Activated T-helper 2 cell treated with anti-CD3 and anti-CD28 coated beads, Interferon-gamma antibody, Interleukin-2, Interleukin-4, amounts not matched to agents 10 μg/mL and 5 μg/mL and 100 μg/mL, durations not matched to agents 14 hours and 24 hours and 36 hours (primary cell): Measurements from ENCODE around the gene SLC35A2. TPM values are rescaled to one million over a fixed set of nuclear protein-coding genes. Genes with fewer than 3 reads are reported as not detected.
A peak's percentile ranks its signal among the peaks of the same experiment; 100 is the strongest.
"Not testable (repeated sequence)": the region's sequence is repeated elsewhere in the genome, so short reads cannot be mapped to it uniquely, and the experiment has no call there.

ENCODE experiments used
- DNase-seq: peaks from one replicate; pipeline ENCODE4 v3.0.0; 2021; ENCODE audit warnings: low spot score
- H3K27ac Mint-ChIP-seq: one replicate; pipeline ENCODE4 v1.8.0; 2021; ENCODE audit warnings: mixed read lengths
- H3K27me3 Mint-ChIP-seq: one replicate; pipeline ENCODE4 v1.8.0; 2021; ENCODE audit warnings: low read depth, mixed read lengths
- H3K36me3 Mint-ChIP-seq: one replicate; pipeline ENCODE4 v1.8.0; 2021; ENCODE audit warnings: low read depth, mixed read lengths
- H3K4me1 Mint-ChIP-seq: one replicate; pipeline ENCODE4 v1.8.0; 2021; ENCODE audit warnings: low read depth, mixed read lengths
- H3K4me3 Mint-ChIP-seq: one replicate; pipeline ENCODE4 v1.8.0; 2021; ENCODE audit warnings: low read depth, mild to moderate bottlenecking, moderate library complexity, mixed read lengths
- H3K9me3 Mint-ChIP-seq: one replicate; pipeline ENCODE4 v1.8.0; 2021; ENCODE audit warnings: mixed read lengths
- intact Hi-C: fragments of 100-400 bp; cut with micrococcal nuclease; formaldehyde crosslinking; loops from one replicate; pipeline ENCODE4 v1.15.1; 2023
- total RNA-seq: library from RNA; stranded (reverse); gene quantifications from 2 replicates; pipeline ENCODE4 v1.2.3, GENCODE V29; 2022

SLC35A2 gene
- total RNA-seq, 1 donor from 2014 or later, result 21.9 TPM

GRCh38 chrX:48893556-48894348 lies 17.7 kb downstream of the SLC35A2 start:
- DNase-seq, result no peak
- Mint-ChIP-seq H3K9me3 (no peaks in the 10 kb centered on the region), H3K27ac (no peak overlapping the region), H3K4me3 (no peak overlapping the region), H3K36me3 (peaks cover 16% of the 10 kb centered on the region), H3K27me3 (no peaks in the 10 kb centered on the region), H3K4me1 (peaks cover 23% of the 10 kb centered on the region)
- intact Hi-C loops, result no loop called here

- no peaks in the 10 kb centered on the region for H3K9me3 Mint-ChIP-seq
- peaks cover 22% of the 10 kb centered on the region for H3K4me1 Mint-ChIP-seq
- no peak overlapping the region for H3K4me3 Mint-ChIP-seq
- peaks cover 11% of the 10 kb centered on the region for H3K36me3 Mint-ChIP-seq
- no peaks in the 10 kb centered on the region for H3K27me3 Mint-ChIP-seq
- no peak overlapping the region for H3K27ac Mint-ChIP-seq
- DNase-seq, result no peak
- intact Hi-C loops, result no loop called here
Observed at GRCh38 chrX:48892896-48893295, 18.6 kb downstream of the SLC35A2 start.

- Mint-ChIP-seq H3K27ac (no peak overlapping the region), H3K36me3 (peaks cover 5% of the 10 kb centered on the region), H3K4me3 (peak overlapping the region; percentile 87), H3K9me3 (no peaks in the 10 kb centered on the region), H3K4me1 (peaks cover 19% of the 10 kb centered on the region), H3K27me3 (no peaks in the 10 kb centered on the region)
- DNase-seq, result peak; percentile 72
- intact Hi-C loops, result no loop called here
Observed at GRCh38 chrX:48891402-48892288, 19.8 kb downstream of the SLC35A2 start.

GRCh38 chrX:48890934-48891401 lies 20.5 kb downstream of the SLC35A2 start:
- DNase-seq, result no peak
- H3K4me1 Mint-ChIP-seq, result peaks cover 15% of the 10 kb centered on the region
- intact Hi-C loops, result no loop called here
- peak overlapping the region; percentile 64 for H3K27ac Mint-ChIP-seq
- H3K9me3 Mint-ChIP-seq, result no peaks in the 10 kb centered on the region
- peaks cover 5% of the 10 kb centered on the region for H3K36me3 Mint-ChIP-seq
- H3K4me3 Mint-ChIP-seq, result peak overlapping the region; percentile 87
- H3K27me3 Mint-ChIP-seq, result no peaks in the 10 kb centered on the region

GRCh38 chrX:48890296-48890925 lies 21.0 kb downstream of the SLC35A2 start:
- H3K36me3 Mint-ChIP-seq, result peaks cover 4% of the 10 kb centered on the region
- H3K9me3 Mint-ChIP-seq, result no peaks in the 10 kb centered on the region
- intact Hi-C loops, result no loop called here
- H3K27me3 Mint-ChIP-seq, result no peaks in the 10 kb centered on the region
- peaks cover 14% of the 10 kb centered on the region for H3K4me1 Mint-ChIP-seq
- H3K4me3 Mint-ChIP-seq, result peak overlapping the region; percentile 87
- H3K27ac Mint-ChIP-seq, result peak overlapping the region; percentile 64
- DNase-seq, result no peak

- H3K27ac Mint-ChIP-seq, DNase-seq, H3K4me3 Mint-ChIP-seq, intact Hi-C loops, H3K9me3 Mint-ChIP-seq, H3K4me1 Mint-ChIP-seq, H3K36me3 Mint-ChIP-seq, H3K27me3 Mint-ChIP-seq: not testable (repeated sequence)
Observed at GRCh38 chrX:48886586-48886985, 24.9 kb downstream of the SLC35A2 start.

GRCh38 chrX:48883729-48884128 lies 27.7 kb downstream of the SLC35A2 start:
- H3K27ac Mint-ChIP-seq, result no peak overlapping the region
- no peak for DNase-seq
- H3K36me3 Mint-ChIP-seq, result no peaks in the 10 kb centered on the region
- no peaks in the 10 kb centered on the region for H3K9me3 Mint-ChIP-seq
- intact Hi-C loops, result no loop called here
- no peak overlapping the region for H3K4me3 Mint-ChIP-seq
- H3K27me3 Mint-ChIP-seq, result peaks cover 4% of the 10 kb centered on the region
- H3K4me1 Mint-ChIP-seq, result no peaks in the 10 kb centered on the region

- DNase-seq, H3K27ac Mint-ChIP-seq, H3K4me3 Mint-ChIP-seq, H3K4me1 Mint-ChIP-seq, H3K27me3 Mint-ChIP-seq, intact Hi-C loops, H3K36me3 Mint-ChIP-seq, H3K9me3 Mint-ChIP-seq: not testable (repeated sequence)
Observed at GRCh38 chrX:48876944-48877343, 34.5 kb downstream of the SLC35A2 start.

GRCh38 chrX:48872017-48872416 lies 39.4 kb downstream of the SLC35A2 start:
- H3K4me1 Mint-ChIP-seq, DNase-seq, H3K27me3 Mint-ChIP-seq, H3K36me3 Mint-ChIP-seq, H3K4me3 Mint-ChIP-seq, intact Hi-C loops, H3K27ac Mint-ChIP-seq, H3K9me3 Mint-ChIP-seq: not testable (repeated sequence)

GRCh38 chrX:48864210-48864609 lies 47.2 kb downstream of the SLC35A2 start:
- H3K4me3 Mint-ChIP-seq, result no peak overlapping the region
- no peaks in the 10 kb centered on the region for H3K4me1 Mint-ChIP-seq
- DNase-seq, result no peak
- intact Hi-C loops, result no loop called here
- no peak overlapping the region for H3K27ac Mint-ChIP-seq
- no peaks in the 10 kb centered on the region for H3K36me3 Mint-ChIP-seq
- H3K27me3 Mint-ChIP-seq, result no peaks in the 10 kb centered on the region
- H3K9me3 Mint-ChIP-seq, result no peaks in the 10 kb centered on the region

- Mint-ChIP-seq H3K27me3 (peaks cover 15% of the 10 kb centered on the region), H3K4me3 (no peak overlapping the region), H3K4me1 (peaks cover 7% of the 10 kb centered on the region), H3K27ac (no peak overlapping the region), H3K36me3 (no peaks in the 10 kb centered on the region), H3K9me3 (no peaks in the 10 kb centered on the region)
- intact Hi-C loops, result no loop called here
- no peak for DNase-seq
Observed at GRCh38 chrX:48854898-48855297, 56.5 kb downstream of the SLC35A2 start.

- H3K9me3 Mint-ChIP-seq, intact Hi-C loops, H3K36me3 Mint-ChIP-seq, DNase-seq, H3K27ac Mint-ChIP-seq, H3K4me1 Mint-ChIP-seq, H3K4me3 Mint-ChIP-seq: not testable (repeated sequence)
- H3K27me3 Mint-ChIP-seq, result peaks cover 17% of the 10 kb centered on the region
Observed at GRCh38 chrX:48854121-48854804, 57.2 kb downstream of the SLC35A2 start.
